22Rv1 (cell line): ENCODE data around the gene BDH1.

Source experiments
- H3K27ac ChIP-seq: fragments of 450-650 bp; 2 replicates; pipeline ENCODE4 v1.5.1; 2017
- CTCF ChIP-seq: fragments of 450-650 bp; IDR thresholded peaks from 2 replicates; pipeline ENCODE4 v1.5.1; 2017; ENCODE audit warnings: mild to moderate bottlenecking
- ZFX ChIP-seq: fragments of 450-650 bp; IDR thresholded peaks from 2 replicates; pipeline ENCODE4 v1.6.1; 2017; ENCODE audit warnings: antibody characterized with exemption, borderline replicate concordance

The BDH1 gene

GRCh38 chr3:197471221-197472010 lies 84.4 kb downstream of the BDH1 start:
- H3K27ac ChIP-seq, result no peak overlapping the region
- TF ChIP-seq CTCF, result no peak
- no peak for TF ChIP-seq ZFX

DNA sequence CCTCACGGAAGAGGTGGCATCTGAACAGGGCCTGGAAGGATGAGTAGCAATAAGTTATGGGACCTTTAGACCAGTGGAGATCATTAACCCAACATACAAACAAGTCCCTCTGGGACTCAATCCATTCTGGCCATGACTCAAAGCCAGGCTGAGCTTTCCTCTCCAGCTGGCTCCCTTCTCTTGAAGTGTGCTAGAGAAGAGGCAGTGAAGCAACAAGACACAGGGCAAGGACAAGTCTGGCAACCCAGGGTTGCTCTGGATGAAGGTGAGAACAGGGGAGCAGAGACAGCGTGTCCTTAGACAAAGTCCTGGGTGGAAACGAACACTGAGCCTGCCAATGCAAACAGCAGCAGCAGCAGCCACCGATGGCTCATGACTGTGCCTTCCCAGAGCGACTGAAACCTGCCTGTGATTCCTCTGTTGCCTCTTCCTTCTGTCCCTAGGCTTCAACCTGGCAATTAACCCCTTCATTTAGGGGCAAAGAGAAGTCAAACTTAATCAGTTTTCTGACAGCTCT lies 86.8 kb downstream of the BDH1 start:
- no peak overlapping the region for H3K27ac ChIP-seq
- TF ChIP-seq CTCF, result no peak
- TF ChIP-seq ZFX, result no peak

- H3K27ac ChIP-seq, result no peak overlapping the region
- TF ChIP-seq CTCF (no peak), ZFX (no peak)
Observed at GRCh38 chr3:197468167-197468566, 87.6 kb downstream of the BDH1 start.

DNA sequence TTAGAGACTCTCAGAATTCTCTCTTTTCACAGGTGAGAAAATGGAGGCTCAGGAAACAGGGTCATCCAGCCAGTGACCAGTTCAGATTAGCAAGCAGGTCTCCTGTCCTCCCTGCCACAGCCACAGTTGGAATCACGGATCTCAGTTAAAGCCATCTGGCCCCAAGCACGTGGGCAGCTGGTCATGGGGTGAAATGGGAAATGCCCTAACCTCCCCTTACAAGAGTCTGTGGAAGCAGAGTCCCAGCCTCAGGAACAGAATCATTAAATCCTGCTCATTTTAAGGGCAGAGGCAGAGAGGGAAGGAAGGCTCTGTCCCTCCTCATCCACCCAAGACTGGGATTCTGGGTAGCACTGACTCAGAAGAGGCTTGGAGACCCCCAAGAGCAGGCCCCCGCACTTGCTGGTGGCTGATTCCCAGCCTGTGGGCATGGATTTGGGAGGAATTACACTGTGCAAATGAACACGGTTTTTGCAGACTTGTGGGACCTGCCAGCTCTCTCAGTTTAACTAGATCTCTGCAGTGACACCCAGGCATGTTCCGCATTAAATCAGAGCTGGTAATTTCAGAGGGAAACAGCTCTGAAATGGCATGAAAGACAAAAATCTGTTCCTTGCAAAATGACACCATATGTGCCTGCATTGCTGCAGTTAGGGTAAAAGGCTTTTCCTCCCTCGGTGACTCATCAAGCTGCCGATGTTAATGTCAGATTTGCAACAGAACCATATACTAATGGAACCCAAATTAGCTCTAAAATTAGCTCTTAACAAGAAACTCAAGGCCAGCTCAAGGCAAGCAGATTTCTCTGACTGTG lies 89.0 kb downstream of the BDH1 start:
- TF ChIP-seq CTCF (no peak), ZFX (no peak)
- no peak overlapping the region for H3K27ac ChIP-seq

DNA sequence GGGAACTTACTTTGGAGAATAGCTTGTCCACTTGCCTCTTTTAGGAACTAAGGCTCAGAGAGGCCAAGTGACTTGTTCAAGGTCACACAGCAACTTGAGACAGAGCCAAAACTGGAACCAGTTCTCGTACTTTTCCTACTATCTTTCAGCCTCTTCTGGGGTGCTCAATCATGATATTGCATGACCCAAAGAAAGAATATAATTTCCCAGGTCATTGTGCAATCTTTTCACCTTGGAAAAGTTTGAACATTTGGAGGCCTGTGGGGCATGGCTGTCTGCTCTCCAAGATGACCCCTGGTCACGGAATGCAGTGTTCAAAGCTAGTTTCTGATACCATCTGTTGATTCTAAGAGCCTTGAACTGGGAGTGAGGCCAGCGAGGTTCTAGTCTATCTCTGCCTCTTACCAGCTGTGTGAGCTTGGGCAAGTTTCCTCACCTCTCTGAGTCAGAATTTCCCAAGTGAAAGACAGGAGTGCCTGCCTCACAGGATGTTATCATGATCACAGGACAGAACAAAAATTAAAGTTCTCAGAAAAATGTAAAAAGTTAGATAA lies 89.7 kb downstream of the BDH1 start:
- H3K27ac ChIP-seq, result no peak overlapping the region
- TF ChIP-seq ZFX (no peak), CTCF (no peak)

DNA sequence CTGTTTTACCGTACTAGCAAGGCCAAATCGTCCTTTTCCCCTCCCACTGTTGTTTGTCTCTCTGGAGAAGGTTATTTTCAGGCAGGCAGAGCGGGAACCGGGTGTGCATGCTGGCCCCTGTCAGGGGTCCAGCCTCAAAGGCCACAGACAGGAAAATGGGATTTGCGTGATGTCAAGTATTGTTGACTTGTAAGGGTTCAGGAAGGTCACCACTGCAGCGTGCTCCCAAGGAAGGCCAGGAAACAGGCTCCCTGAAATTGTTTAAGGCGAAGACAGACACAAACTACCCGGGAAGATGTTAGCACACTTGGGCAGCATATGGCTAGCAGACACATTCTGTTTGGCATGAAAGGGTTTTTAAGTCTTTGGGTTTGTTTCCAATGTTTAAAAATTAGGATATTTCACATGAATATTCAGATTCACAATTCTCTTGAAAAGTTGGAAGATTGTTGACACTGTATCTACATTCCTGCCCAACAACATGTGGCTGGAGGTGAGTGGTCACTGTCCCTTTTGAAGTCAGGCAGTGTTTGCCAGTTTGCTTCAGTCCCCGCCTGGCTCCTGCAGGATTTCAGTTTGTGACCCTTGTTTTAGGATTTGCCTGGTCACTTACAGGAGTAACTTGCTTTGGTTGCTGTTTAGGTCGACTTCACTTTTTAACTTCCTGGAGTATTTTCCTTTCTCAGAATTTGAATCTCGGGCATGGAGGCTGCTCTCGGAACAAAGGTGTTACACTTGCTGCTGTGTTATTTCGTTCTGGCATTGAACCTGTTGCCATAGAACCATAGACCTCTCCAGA lies 90.4 kb downstream of the BDH1 start:
- TF ChIP-seq ZFX, result no peak
- H3K27ac ChIP-seq, result no peak overlapping the region

GRCh38 chr3:197464794-197465193 lies 91.0 kb downstream of the BDH1 start:
- no peak for TF ChIP-seq CTCF
- no peak for TF ChIP-seq ZFX
- H3K27ac ChIP-seq, result no peak overlapping the region
